HEK293 (cell line): Measurements from ENCODE around the gene KRTAP10-5.

Experiments used
- ZNF274 ChIP-seq, 2 experiments: fragments of 200-500 bp in 1 of 2; fragments of 450-650 bp in 1 of 2; sonication (Bioruptor generic) in 1 of 2; formaldehyde crosslinking in 1 of 2; IDR thresholded peaks; 2 replicates each; pipeline versions ENCODE4 v1.5.1 to v1.6.1; 2014 to 2016; ENCODE audit warnings: borderline replicate concordance in 1 of 2, inconsistent platforms in 1 of 2, low read length in 1 of 2, missing biosample characterization in 1 of 2, missing genetic modification characterization in 1 of 2
- TF ChIP-seq, protein P1 (sequence below): fragments of 450-650 bp; formaldehyde crosslinking; IDR thresholded peaks from 2 replicates; pipeline ENCODE4 v1.5.1; 2016; ENCODE audit warnings: missing biosample characterization, missing genetic modification characterization
- TF ChIP-seq, protein P2 (sequence below): sonication (generic); formaldehyde crosslinking; IDR thresholded peaks from 2 replicates; pipeline ENCODE4 v1.8.1; 2022; ENCODE audit warnings: mild to moderate bottlenecking, moderate library complexity, missing genetic modification reagents

DNA sequence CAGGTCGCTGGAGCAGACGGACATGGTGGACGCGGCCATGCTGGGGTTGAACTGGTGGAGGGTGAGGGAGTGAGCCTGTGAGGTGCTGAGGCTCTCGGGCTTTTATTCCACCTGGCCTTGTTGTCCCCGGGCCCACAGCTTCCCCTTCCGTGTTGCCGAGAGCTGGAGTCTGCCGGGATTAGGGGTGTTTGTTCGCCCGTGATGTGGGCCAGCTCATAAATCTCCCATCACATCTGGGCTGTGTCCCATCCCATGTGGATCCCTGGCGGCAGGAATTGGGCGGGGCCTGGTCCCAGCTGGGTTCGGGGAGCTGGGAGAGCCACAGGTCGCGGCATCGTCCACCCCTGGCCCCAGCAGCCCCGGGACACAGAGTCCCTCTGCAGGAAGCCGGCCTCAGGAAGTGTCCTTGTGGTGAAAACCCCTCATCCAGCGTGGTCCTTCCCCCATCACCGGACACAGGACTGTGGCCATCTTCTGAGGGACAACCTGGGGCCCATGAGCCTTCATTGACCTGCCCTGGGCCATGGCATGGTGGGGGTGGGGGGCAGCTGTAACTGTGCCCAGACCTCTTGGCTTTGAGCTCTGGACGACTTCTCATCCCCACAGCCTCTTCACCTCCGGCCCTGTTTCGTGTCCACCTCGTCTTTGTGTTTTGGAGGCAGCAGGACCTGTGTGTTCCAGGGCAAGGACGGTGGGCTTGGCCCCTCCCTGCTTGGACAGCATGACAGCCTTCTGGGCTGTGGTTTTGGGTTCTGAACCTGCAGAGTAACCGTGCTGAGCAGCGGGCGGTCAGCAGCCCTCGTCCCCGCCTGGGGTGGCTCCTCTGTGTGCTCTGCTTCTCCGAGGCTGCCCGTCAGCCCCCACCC, 12.3 kb upstream of the KRTAP10-5 start, which contains the start of gene KRTAP10-6:
- TF ChIP-seq, protein P1, sequence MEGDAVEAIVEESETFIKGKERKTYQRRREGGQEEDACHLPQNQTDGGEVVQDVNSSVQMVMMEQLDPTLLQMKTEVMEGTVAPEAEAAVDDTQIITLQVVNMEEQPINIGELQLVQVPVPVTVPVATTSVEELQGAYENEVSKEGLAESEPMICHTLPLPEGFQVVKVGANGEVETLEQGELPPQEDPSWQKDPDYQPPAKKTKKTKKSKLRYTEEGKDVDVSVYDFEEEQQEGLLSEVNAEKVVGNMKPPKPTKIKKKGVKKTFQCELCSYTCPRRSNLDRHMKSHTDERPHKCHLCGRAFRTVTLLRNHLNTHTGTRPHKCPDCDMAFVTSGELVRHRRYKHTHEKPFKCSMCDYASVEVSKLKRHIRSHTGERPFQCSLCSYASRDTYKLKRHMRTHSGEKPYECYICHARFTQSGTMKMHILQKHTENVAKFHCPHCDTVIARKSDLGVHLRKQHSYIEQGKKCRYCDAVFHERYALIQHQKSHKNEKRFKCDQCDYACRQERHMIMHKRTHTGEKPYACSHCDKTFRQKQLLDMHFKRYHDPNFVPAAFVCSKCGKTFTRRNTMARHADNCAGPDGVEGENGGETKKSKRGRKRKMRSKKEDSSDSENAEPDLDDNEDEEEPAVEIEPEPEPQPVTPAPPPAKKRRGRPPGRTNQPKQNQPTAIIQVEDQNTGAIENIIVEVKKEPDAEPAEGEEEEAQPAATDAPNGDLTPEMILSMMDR (tag by site-specific recombination), result no peak
- TF ChIP-seq, protein P2, sequence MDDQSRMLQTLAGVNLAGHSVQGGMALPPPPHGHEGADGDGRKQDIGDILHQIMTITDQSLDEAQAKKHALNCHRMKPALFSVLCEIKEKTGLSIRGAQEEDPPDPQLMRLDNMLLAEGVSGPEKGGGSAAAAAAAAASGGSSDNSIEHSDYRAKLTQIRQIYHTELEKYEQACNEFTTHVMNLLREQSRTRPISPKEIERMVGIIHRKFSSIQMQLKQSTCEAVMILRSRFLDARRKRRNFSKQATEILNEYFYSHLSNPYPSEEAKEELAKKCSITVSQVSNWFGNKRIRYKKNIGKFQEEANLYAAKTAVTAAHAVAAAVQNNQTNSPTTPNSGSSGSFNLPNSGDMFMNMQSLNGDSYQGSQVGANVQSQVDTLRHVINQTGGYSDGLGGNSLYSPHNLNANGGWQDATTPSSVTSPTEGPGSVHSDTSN, result no peak
- TF ChIP-seq ZNF274 (IDR thresholded peaks at IDR 0.05; ENCODE audit: low read length) (no peak), ZNF274 (tag by site-specific recombination; IDR thresholded peaks at IDR 0.05; ENCODE audit: borderline replicate concordance) (no peak)
